HCT116 (cell line): ENCODE results near the gene IBA57. TPM values are rescaled to one million over a fixed set of nuclear protein-coding genes. Genes with fewer than 3 reads are reported as not detected.

ENCODE experiments used
- ATAC-seq: fragments of 200-7000 bp; cut with Tn5 transposase; 2 replicates; pipeline ENCODE4 v1.9.1; 2020; ENCODE audit warnings: mild to moderate bottlenecking, moderate library complexity
- BruUV-seq: library from RNA; stranded (reverse); fragments of 400-500 nt; replicated peaks from 2 replicates; lab custom pipeline; 2021; lab: Mats Ljungman, UMichigan
- CTCF ChIA-PET: fragments of 300-600 bp; sonication (Branson Sonifier 250); formaldehyde crosslinking; loops from one replicate; lab custom pipeline; 2021; ENCODE audit warnings: antibody characterized with exemption; lab: Charles Lee
- POLR2A ChIA-PET: fragments of 300-600, 350-600 bp; sonication (Branson Sonifier 250); formaldehyde crosslinking; loops from one replicate; lab custom pipeline; 2021; ENCODE audit warnings: antibody characterized with exemption; lab: Charles Lee
- RAD21 ChIA-PET, 2 experiments: fragments of 300-600 bp; sonication (Branson Sonifier 250); formaldehyde crosslinking; loops; one replicate each; lab custom pipeline; 2023; ENCODE audit warnings: low total read pairs in 2 of 2; ENCODE audit not compliant: uncharacterized antibody in 2 of 2, unreplicated experiment in 2 of 2, low non-redundant PET in 1 of 2; lab: Charles Lee
- DNase-seq: peaks from one replicate; pipeline ENCODE4 v3.0.0-alpha.2; 2010; ENCODE audit warnings: low read depth, low spot score
- H2AFZ ChIP-seq: fragments of 200-600 bp; shearing (Covaris generic), sonication (generic); 2 replicates; pipeline ENCODE4 v1.6.1; 2017; ENCODE audit warnings: low read depth, mixed run types, mixed read lengths, antibody characterized with exemption, low read length; ENCODE audit not compliant: poor library complexity, severe bottlenecking
- H3K27ac ChIP-seq: 2 replicates; pipeline ENCODE4 v1.5.1; 2012; ENCODE audit warnings: low read depth, low read length
- H3K27me3 ChIP-seq: fragments of 200-600 bp; sonication (generic); 2 replicates; pipeline ENCODE4 v1.6.1; 2016; ENCODE audit warnings: mixed run types, low read length, mixed read lengths; ENCODE audit not compliant: insufficient read depth
- H3K36me3 ChIP-seq, 2 experiments: fragments of 200-500 bp in 1 of 2; fragments of 200-600 bp in 1 of 2; sonication (Bioruptor generic) in 1 of 2; sonication (generic) in 1 of 2; 2 replicates each; pipeline versions ENCODE4 v1.5.1 to v1.6.1; 2014 to 2016; ENCODE audit warnings: low read length in 2 of 2, inconsistent platforms in 1 of 2, mixed read lengths in 1 of 2, mixed run types in 1 of 2; ENCODE audit not compliant: insufficient read depth in 2 of 2, control insufficient read depth in 1 of 2
- H3K4me1 ChIP-seq, 2 experiments: fragments of 200-600 bp in 1 of 2; sonication (generic) in 1 of 2; 2 replicates each; pipeline versions ENCODE4 v1.5.1 to v1.6.1; 2012 to 2017; ENCODE audit warnings: low read length in 2 of 2, inconsistent platforms in 1 of 2, mild to moderate bottlenecking in 1 of 2, mixed read lengths in 1 of 2, mixed run types in 1 of 2, moderate library complexity in 1 of 2; ENCODE audit not compliant: insufficient read depth in 2 of 2, control insufficient read depth in 1 of 2
- H3K4me2 ChIP-seq: fragments of 200-600 bp; sonication (generic); 2 replicates; pipeline ENCODE4 v1.6.1; 2017; ENCODE audit warnings: mixed run types, low read length, mixed read lengths
- H3K4me3 ChIP-seq, 2 experiments: fragments of 200-600 bp in 1 of 2; sonication (generic) in 1 of 2; replicated peaks in 1 of 2; 2 replicates each; pipeline ENCODE4 v1.5.1; 2011 to 2016; ENCODE audit warnings: low read length in 2 of 2, control low read depth in 1 of 2, low read depth in 1 of 2, mild to moderate bottlenecking in 1 of 2, mixed read lengths in 1 of 2, mixed run types in 1 of 2
- H3K79me2 ChIP-seq: fragments of 200-600 bp; sonication (generic); 2 replicates; pipeline ENCODE4 v1.6.1; 2017; ENCODE audit warnings: mild to moderate bottlenecking, mixed run types, low read length, moderate library complexity, mixed read lengths; ENCODE audit not compliant: insufficient read depth
- H3K9ac ChIP-seq: fragments of 200-600 bp; sonication (generic); 2 replicates; pipeline ENCODE4 v1.6.1; 2016; ENCODE audit warnings: low read length, mixed read lengths
- H3K9me2 ChIP-seq: fragments of 200-600 bp; sonication (generic), shearing (Covaris generic); 2 replicates; pipeline ENCODE4 v1.6.1; 2017; ENCODE audit warnings: mixed run types, mild to moderate bottlenecking, moderate library complexity; ENCODE audit not compliant: insufficient read depth
- H3K9me3 ChIP-seq, 2 experiments: fragments of 200-500 bp in 1 of 2; fragments of 200-600 bp in 1 of 2; sonication (Bioruptor generic) in 1 of 2; sonication (generic) in 1 of 2; 2 replicates each; pipeline ENCODE4 v1.6.1; 2014 to 2017; ENCODE audit warnings: low read length in 2 of 2, mixed read lengths in 2 of 2, inconsistent platforms in 1 of 2, low read depth in 1 of 2, mild to moderate bottlenecking in 1 of 2, mixed run types in 1 of 2, moderate library complexity in 1 of 2; ENCODE audit not compliant: control insufficient read depth in 1 of 2, insufficient read depth in 1 of 2
- H4K20me1 ChIP-seq: fragments of 200-600 bp; sonication (generic), shearing (Covaris generic); 2 replicates; pipeline ENCODE4 v1.6.1; 2017; ENCODE audit warnings: mixed run types, mild to moderate bottlenecking, moderate library complexity; ENCODE audit not compliant: insufficient read depth
- CBX3 ChIP-seq: IDR thresholded peaks from 2 replicates; pipeline ENCODE4 v1.6.1; 2012; ENCODE audit warnings: low read depth
- CEBPB ChIP-seq: IDR thresholded peaks from 2 replicates; pipeline ENCODE4 v1.6.1; 2012; ENCODE audit warnings: low read depth
- CTCF ChIP-seq, 3 experiments: fragments of 200-600 bp in 1 of 3; sonication (generic) in 1 of 3; IDR thresholded peaks in 2 of 3; conservative IDR thresholded peaks in 1 of 3; 2 replicates each; pipeline ENCODE4 v1.5.1; 2012 to 2017; ENCODE audit warnings: low read depth in 2 of 3, low read length in 2 of 3, antibody characterized with exemption in 1 of 3, borderline replicate concordance in 1 of 3, control low read depth in 1 of 3, mild to moderate bottlenecking in 1 of 3, mixed read lengths in 1 of 3, mixed run types in 1 of 3, moderate library complexity in 1 of 3; ENCODE audit not compliant: insufficient read depth in 1 of 3
- ELF1 ChIP-seq: IDR thresholded peaks from 2 replicates; pipeline ENCODE4 v1.6.1; 2012; ENCODE audit warnings: low read depth, borderline replicate concordance
- EZH2 ChIP-seq: fragments of 200-600 bp; sonication (generic); IDR thresholded peaks from 2 replicates; pipeline ENCODE4 v1.6.1; 2017; ENCODE audit warnings: antibody characterized with exemption, mixed run types
- MAX ChIP-seq: IDR thresholded peaks from 2 replicates; pipeline ENCODE4 v1.6.1; 2012
- POLR2A ChIP-seq: IDR thresholded peaks from 2 replicates; pipeline ENCODE4 v1.7.0; 2011; ENCODE audit warnings: borderline replicate concordance; ENCODE audit not compliant: insufficient read depth, insufficient read length; ENCODE audit errors: extremely low read depth
- SRF ChIP-seq: IDR thresholded peaks from 2 replicates; pipeline ENCODE4 v1.6.1; 2012; ENCODE audit warnings: low read depth
- TCF7L2 ChIP-seq: IDR thresholded peaks from 2 replicates; pipeline ENCODE4 v1.7.0; 2011; ENCODE audit warnings: borderline replicate concordance, inconsistent platforms; ENCODE audit not compliant: insufficient read depth, insufficient read length; ENCODE audit errors: extremely low read depth
- YY1 ChIP-seq: IDR thresholded peaks from 2 replicates; pipeline ENCODE4 v1.6.1; 2011; ENCODE audit warnings: low read length, low read depth, moderate library complexity, mild to moderate bottlenecking; ENCODE audit not compliant: insufficient replicate concordance; ENCODE audit errors: extremely low read depth
- intact Hi-C: fragments of 100-400 bp; cut with micrococcal nuclease; formaldehyde crosslinking; loops from 2 replicates; pipeline ENCODE4 v1.10.0; 2022
- total RNA-seq: library from RNA; stranded (reverse); gene quantifications from one replicate; pipeline ENCODE4 v1.2.1, GENCODE V29; 2021; ENCODE audit not compliant: unreplicated experiment

The IBA57 gene
- total RNA-seq, 1 experiment from 2014 or later = 11.6 TPM

GRCh38 chr1:228117335-228117734 is 48.3 kb upstream of the IBA57 start (continued):
- TF ChIP-seq YY1 (no peak), SRF (no peak), TCF7L2 (no peak), CTCF (IDR thresholded peaks at IDR 0.05 in 2 of 3, conservative IDR thresholded peaks at IDR 0.05 in 1 of 3; ENCODE audit: borderline replicate concordance in 1 of 3, insufficient read depth in 1 of 3, low read depth in 2 of 3, low read length in 2 of 3) (no peak), EZH2 (no peak), ELF1 (no peak), POLR2A (no peak), MAX (no peak)

- Histone ChIP-seq H3K27ac (no peak overlapping the region), H4K20me1 (no peaks in the 10 kb centered on the region), H3K4me1 (no peaks in the 10 kb centered on the region), H3K9me2 (no peaks in the 10 kb centered on the region), H3K4me3 (no peak overlapping the region), H3K79me2 (no peaks in the 10 kb centered on the region), H3K27me3 (no peaks in the 10 kb centered on the region), H2AFZ (no peak overlapping the region), H3K9ac (no peak overlapping the region), H3K36me3 (no peaks in the 10 kb centered on the region), H3K9me3 (peaks cover 0 to 5% of the 10 kb centered on the region in 2 experiments; a peak in 2 of 4 replicates), H3K4me2 (no peak overlapping the region)
- CTCF ChIA-PET = no interaction called here
- TF ChIP-seq CBX3 (peak; percentile 67; the same call in 1 of the 2 replicates), CEBPB (no peak)
- RAD21 ChIA-PET = no interaction called here
- intact Hi-C loops = no loop called here
- ATAC-seq = no peak
- POLR2A ChIA-PET = no interaction called here
- no TSS peak for BruUV-seq
- no peak for DNase-seq
Observed at GRCh38 chr1:228118040-228118439, 47.6 kb upstream of the IBA57 start.
